Peyer's patch (tissue), 4 donors: ENCODE results near the gene FLNA. TPM values are rescaled to one million over a fixed set of nuclear protein-coding genes. Genes with fewer than 3 reads are reported as not detected.
"Not testable (repeated sequence)": the region's sequence is repeated elsewhere in the genome, so short reads cannot be mapped to it uniquely, and the experiment has no call there.

Experiments used
- DNase-seq, 3 donors: peaks; one replicate each; pipeline ENCODE4 v3.0.0-alpha.2; 2017 to 2019
- H3K27ac ChIP-seq, 4 donors: fragments of 200-600 bp; sonication (generic); one replicate each; pipeline ENCODE4 v1.5.1; 2016 to 2019
- H3K27me3 ChIP-seq, 2 donors: fragments of 200-600 bp; sonication (generic); one replicate each; pipeline ENCODE4 v1.5.1; 2019
- H3K36me3 ChIP-seq, 3 donors: fragments of 200-600 bp; sonication (generic); one replicate each; pipeline ENCODE4 v1.5.1; 2016 to 2019
- H3K4me1 ChIP-seq, 4 donors: fragments of 200-600 bp; sonication (generic); one replicate each; pipeline ENCODE4 v1.5.1; 2016 to 2019
- H3K4me3 ChIP-seq, 4 donors: fragments of 200-600 bp; sonication (generic); 1 replicate in 3 of 4; 2 replicates in 1 of 4; pipeline ENCODE4 v1.5.1; 2016 to 2019; ENCODE audit warnings: mild to moderate bottlenecking in 1 of 4
- H3K9me3 ChIP-seq, 4 donors: fragments of 200-600 bp; sonication (generic); one replicate each; pipeline ENCODE4 v1.5.1; 2016 to 2019; ENCODE audit warnings: mild to moderate bottlenecking in 1 of 4
- POLR2A ChIP-seq, 2 donors: fragments of 450-650 bp; IDR thresholded peaks; one replicate each; pipeline ENCODE4 v1.5.1; 2017; ENCODE audit warnings: antibody characterized with exemption in 2 of 2, mild to moderate bottlenecking in 2 of 2, moderate library complexity in 2 of 2
- total RNA-seq, 4 donors: library from RNA; depleted of rRNA; stranded (reverse); fragments of >200 nt; gene quantifications; one replicate each; pipeline ENCODE4 v1.1.0, GENCODE V29; 2016
- TF ChIP-seq, protein P1 (sequence below), 6 experiments: fragments of 450-650 bp in 4 of 6; fragments of 200-600 bp in 2 of 6; sonication (generic) in 1 of 6; IDR thresholded peaks; one replicate each; pipeline ENCODE4 v1.5.1; 2017 to 2019; ENCODE audit warnings: antibody characterized with exemption in 6 of 6, mild to moderate bottlenecking in 3 of 6, moderate library complexity in 1 of 6

Gene FLNA
- total RNA-seq, 4 donors from 2014 or later, result 143 to 663 (median 328) TPM

GRCh38 chrX:154401918-154402621 lies 27.6 kb upstream of the FLNA start:
- TF ChIP-seq, protein P1, sequence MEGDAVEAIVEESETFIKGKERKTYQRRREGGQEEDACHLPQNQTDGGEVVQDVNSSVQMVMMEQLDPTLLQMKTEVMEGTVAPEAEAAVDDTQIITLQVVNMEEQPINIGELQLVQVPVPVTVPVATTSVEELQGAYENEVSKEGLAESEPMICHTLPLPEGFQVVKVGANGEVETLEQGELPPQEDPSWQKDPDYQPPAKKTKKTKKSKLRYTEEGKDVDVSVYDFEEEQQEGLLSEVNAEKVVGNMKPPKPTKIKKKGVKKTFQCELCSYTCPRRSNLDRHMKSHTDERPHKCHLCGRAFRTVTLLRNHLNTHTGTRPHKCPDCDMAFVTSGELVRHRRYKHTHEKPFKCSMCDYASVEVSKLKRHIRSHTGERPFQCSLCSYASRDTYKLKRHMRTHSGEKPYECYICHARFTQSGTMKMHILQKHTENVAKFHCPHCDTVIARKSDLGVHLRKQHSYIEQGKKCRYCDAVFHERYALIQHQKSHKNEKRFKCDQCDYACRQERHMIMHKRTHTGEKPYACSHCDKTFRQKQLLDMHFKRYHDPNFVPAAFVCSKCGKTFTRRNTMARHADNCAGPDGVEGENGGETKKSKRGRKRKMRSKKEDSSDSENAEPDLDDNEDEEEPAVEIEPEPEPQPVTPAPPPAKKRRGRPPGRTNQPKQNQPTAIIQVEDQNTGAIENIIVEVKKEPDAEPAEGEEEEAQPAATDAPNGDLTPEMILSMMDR (IDR thresholded peaks at IDR 0.05), result no peak
- TF ChIP-seq POLR2A (IDR thresholded peaks at IDR 0.05), result no peak
- no peaks in the 10 kb centered on the region for H3K27me3 ChIP-seq

GRCh38 chrX:154401045-154401799 lies 26.8 kb upstream of the FLNA start:
- Histone ChIP-seq H3K36me3 (peaks cover 0 to 21% (median 0%) of the 10 kb centered on the region in 3 donors), H3K27me3 (no peaks in the 10 kb centered on the region), H3K27ac (no peak overlapping the region), H3K4me3 (no peak overlapping the region), H3K4me1 (peaks cover 0 to 12% (median 0%) of the 10 kb centered on the region in 4 donors), H3K9me3 (no peaks in the 10 kb centered on the region)
- no peak for DNase-seq
- TF ChIP-seq, protein P1 (IDR thresholded peaks at IDR 0.05), result no peak
- TF ChIP-seq POLR2A (IDR thresholded peaks at IDR 0.05), result no peak

More at GRCh38 chrX:154401918-154402621, 27.6 kb upstream of the FLNA start:
- H3K4me3 ChIP-seq, result no peak overlapping the region
- H3K36me3 ChIP-seq, result peaks cover 0 to 21% (median 0%) of the 10 kb centered on the region in 3 donors
- no peak for DNase-seq
- peaks cover 0 to 12% (median 0%) of the 10 kb centered on the region in 4 donors for H3K4me1 ChIP-seq
- H3K27ac ChIP-seq, result no peak overlapping the region
- no peaks in the 10 kb centered on the region for H3K9me3 ChIP-seq

GRCh38 chrX:154400369-154400817 lies 26.0 kb upstream of the FLNA start:
- not testable (repeated sequence) for H3K27me3 ChIP-seq, DNase-seq, H3K9me3 ChIP-seq
- H3K4me3 ChIP-seq, result peak overlapping the region in 1 of 4 donors; percentile 74
- H3K36me3 ChIP-seq, result peaks cover 0 to 21% (median 0%) of the 10 kb centered on the region in 3 donors
- H3K27ac ChIP-seq, result peak overlapping the region in 3 of 4 donors; percentile 36 to 96 (median 92)
- H3K4me1 ChIP-seq, result peaks cover 0 to 12% (median 0%) of the 10 kb centered on the region in 4 donors

DNA sequence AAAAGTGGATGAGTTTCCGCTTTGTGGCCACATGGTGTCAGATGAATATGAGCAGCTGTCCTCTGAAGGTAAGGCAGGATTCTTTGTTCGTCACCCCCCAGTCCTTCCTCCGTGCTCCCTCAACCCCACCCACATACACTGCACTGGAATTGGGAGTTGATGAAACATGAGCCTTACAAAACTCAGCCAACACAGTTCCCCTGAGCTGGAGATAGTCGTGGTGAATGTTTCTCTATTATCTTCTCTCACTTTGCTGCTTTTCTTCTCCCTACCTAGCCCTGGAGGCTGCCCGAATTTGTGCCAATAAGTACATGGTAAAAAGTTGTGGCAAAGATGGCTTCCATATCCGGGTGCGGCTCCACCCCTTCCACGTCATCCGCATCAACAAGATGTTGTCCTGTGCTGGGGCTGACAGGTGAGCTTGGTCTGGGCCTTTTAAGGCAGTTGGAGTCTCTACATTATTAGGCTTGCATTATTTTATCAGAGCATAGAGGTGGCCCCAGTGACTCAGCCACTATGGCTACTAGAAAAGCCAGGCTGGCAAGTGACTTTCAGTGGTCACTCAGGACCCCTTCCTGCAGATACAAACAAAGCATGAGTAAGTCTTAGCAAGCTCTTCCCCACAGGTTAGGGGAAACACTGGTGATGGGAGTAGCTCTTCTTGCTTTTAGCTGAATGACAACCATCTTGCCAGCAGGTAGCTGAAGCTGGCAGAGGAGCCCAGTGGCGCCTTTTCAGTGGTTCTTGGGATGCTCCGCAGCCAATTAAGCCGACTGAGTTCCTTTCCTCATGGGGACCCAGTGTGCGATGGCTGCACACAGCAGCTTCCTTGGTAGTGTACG lies 25.3 kb upstream of the FLNA start:
- Histone ChIP-seq H3K27me3 (no peaks in the 10 kb centered on the region), H3K27ac (peak overlapping the region; percentile 36 to 99 (median 94)), H3K4me3 (peak overlapping the region; percentile 44 to 74 (median 64)), H3K4me1 (peaks cover 0 to 12% (median 0%) of the 10 kb centered on the region in 4 donors), H3K36me3 (peaks cover 0 to 21% (median 0%) of the 10 kb centered on the region in 3 donors), H3K9me3 (no peaks in the 10 kb centered on the region)
- DNase-seq, result no peak
- TF ChIP-seq, protein P1 (IDR thresholded peaks at IDR 0.05), result no peak
- TF ChIP-seq POLR2A (IDR thresholded peaks at IDR 0.05), result no peak

- Histone ChIP-seq H3K4me3 (peak overlapping the region; percentile 44 to 74 (median 64)), H3K9me3 (no peaks in the 10 kb centered on the region), H3K27ac (peak overlapping the region; percentile 92 to 99 (median 98)), H3K36me3 (peaks cover 0 to 21% (median 0%) of the 10 kb centered on the region in 3 donors), H3K4me1 (peaks cover 0 to 12% (median 0%) of the 10 kb centered on the region in 4 donors), H3K27me3 (no peaks in the 10 kb centered on the region)
- DNase-seq, result peak; percentile 83 to 95 (median 89)
- no peak for TF ChIP-seq POLR2A (IDR thresholded peaks at IDR 0.05)
- TF ChIP-seq, protein P1 (IDR thresholded peaks at IDR 0.05), result peak; percentile 75 to 90 (median 84)
Measured at GRCh38 chrX:154398668-154399526, 24.5 kb upstream of the FLNA start.
